ENCODE measurements around the gene OPCML.

OPCML gene

GRCh38 chr11:132590986-132591385 is 941.3 kb downstream of the OPCML start:
- Mint-ChIP-seq H3K9me3 (no peaks in the 10 kb centered on the region), H3K4me3 (no peak overlapping the region), H3K36me3 (no peaks in the 10 kb centered on the region), H3K4me1 (no peaks in the 10 kb centered on the region), H3K27ac (no peak overlapping the region)
- no peak for DNase-seq (ENCODE audit: low spot score in 2 of 2)
- ATAC-seq, result no peak

GRCh38 chr11:132590554-132590953 is 941.7 kb downstream of the OPCML start:
- DNase-seq (ENCODE audit: low spot score in 2 of 2) (no peak), ATAC-seq (no peak)
- Mint-ChIP-seq H3K9me3 (no peaks in the 10 kb centered on the region), H3K27ac (no peak overlapping the region), H3K36me3 (no peaks in the 10 kb centered on the region), H3K4me1 (no peaks in the 10 kb centered on the region), H3K4me3 (no peak overlapping the region)

GRCh38 chr11:132589791-132590190 is 942.5 kb downstream of the OPCML start:
- Mint-ChIP-seq H3K9me3 (no peaks in the 10 kb centered on the region), H3K4me1 (no peaks in the 10 kb centered on the region), H3K4me3 (no peak overlapping the region), H3K36me3 (no peaks in the 10 kb centered on the region), H3K27ac (no peak overlapping the region)
- ATAC-seq (no peak), DNase-seq (ENCODE audit: low spot score in 2 of 2) (no peak)

- no peaks in the 10 kb centered on the region for H3K4me1 Mint-ChIP-seq
- no peak overlapping the region for H3K27ac Mint-ChIP-seq
- no peak overlapping the region for H3K4me3 Mint-ChIP-seq
- DNase-seq (ENCODE audit: low spot score in 2 of 2) (no peak), ATAC-seq (no peak)
- H3K36me3 Mint-ChIP-seq, result no peaks in the 10 kb centered on the region
- H3K9me3 Mint-ChIP-seq, result no peaks in the 10 kb centered on the region
Measured at GRCh38 chr11:132588366-132588765, 943.9 kb downstream of the OPCML start.

- Mint-ChIP-seq H3K9me3 (no peaks in the 10 kb centered on the region), H3K4me1 (no peaks in the 10 kb centered on the region), H3K4me3 (no peak overlapping the region), H3K36me3 (no peaks in the 10 kb centered on the region), H3K27ac (no peak overlapping the region)
- ATAC-seq (no peak), DNase-seq (ENCODE audit: low spot score in 2 of 2) (no peak)
Measured at GRCh38 chr11:132587716-132588115, 944.6 kb downstream of the OPCML start.

- no peak for DNase-seq (ENCODE audit: low spot score in 2 of 2)
Measured at GRCh38 chr11:132586801-132587200, 945.5 kb downstream of the OPCML start.

GRCh38 chr11:132579634-132580327 is 952.5 kb downstream of the OPCML start:
- H3K9me3 Mint-ChIP-seq, result peaks cover 7% of the 10 kb centered on the region
- no peak overlapping the region for H3K4me3 Mint-ChIP-seq
- H3K36me3 Mint-ChIP-seq, result no peaks in the 10 kb centered on the region

More at GRCh38 chr11:132586801-132587200, 945.5 kb downstream of the OPCML start:
- no peak overlapping the region for H3K4me3 Mint-ChIP-seq
- H3K27ac Mint-ChIP-seq, result no peak overlapping the region
- H3K4me1 Mint-ChIP-seq, result no peaks in the 10 kb centered on the region
- ATAC-seq, result no peak
- H3K36me3 Mint-ChIP-seq, result no peaks in the 10 kb centered on the region
- H3K9me3 Mint-ChIP-seq, result no peaks in the 10 kb centered on the region

GRCh38 chr11:132579136-132579535 is 953.2 kb downstream of the OPCML start:
- Mint-ChIP-seq H3K27ac (no peak overlapping the region), H3K9me3 (peaks cover 8% of the 10 kb centered on the region), H3K36me3 (no peaks in the 10 kb centered on the region), H3K4me3 (no peak overlapping the region), H3K4me1 (no peaks in the 10 kb centered on the region)
- DNase-seq (ENCODE audit: low spot score in 2 of 2) (no peak), ATAC-seq (no peak)

More at GRCh38 chr11:132579634-132580327, 952.5 kb downstream of the OPCML start:
- Mint-ChIP-seq H3K27ac (no peak overlapping the region), H3K4me1 (no peaks in the 10 kb centered on the region)
- ATAC-seq, result no peak
- DNase-seq (ENCODE audit: low spot score in 2 of 2), result no peak

- no peak for ATAC-seq
- no peaks in the 10 kb centered on the region for H3K4me1 Mint-ChIP-seq
- no peak for DNase-seq (ENCODE audit: low spot score in 2 of 2)
- H3K36me3 Mint-ChIP-seq, result no peaks in the 10 kb centered on the region
- H3K9me3 Mint-ChIP-seq, result peaks cover 13% of the 10 kb centered on the region
- no peak overlapping the region for H3K4me3 Mint-ChIP-seq
- H3K27ac Mint-ChIP-seq, result no peak overlapping the region
Measured at GRCh38 chr11:132578580-132578979, 953.7 kb downstream of the OPCML start.

- no peaks in the 10 kb centered on the region for H3K4me1 Mint-ChIP-seq
- peaks cover 15% of the 10 kb centered on the region for H3K9me3 Mint-ChIP-seq
- H3K4me3 Mint-ChIP-seq, result no peak overlapping the region
- DNase-seq (ENCODE audit: low spot score in 2 of 2) (no peak), ATAC-seq (no peak)
- no peaks in the 10 kb centered on the region for H3K36me3 Mint-ChIP-seq
- H3K27ac Mint-ChIP-seq, result no peak overlapping the region
Measured at GRCh38 chr11:132576706-132577105, 955.6 kb downstream of the OPCML start.

- no peaks in the 10 kb centered on the region for H3K4me1 Mint-ChIP-seq
- H3K27ac Mint-ChIP-seq, result no peak overlapping the region
- H3K4me3 Mint-ChIP-seq, result no peak overlapping the region
- no peaks in the 10 kb centered on the region for H3K36me3 Mint-ChIP-seq
- peaks cover 2% of the 10 kb centered on the region for H3K9me3 Mint-ChIP-seq
- ATAC-seq (no peak), DNase-seq (ENCODE audit: low spot score in 2 of 2) (no peak)
Measured at GRCh38 chr11:132564091-132564885, 968.0 kb downstream of the OPCML start.

- Mint-ChIP-seq H3K4me1 (no peaks in the 10 kb centered on the region), H3K4me3 (no peak overlapping the region), H3K9me3 (peaks cover 3% of the 10 kb centered on the region), H3K27ac (no peak overlapping the region), H3K36me3 (no peaks in the 10 kb centered on the region)
- DNase-seq (ENCODE audit: low spot score in 2 of 2), result no peak
- no peak for ATAC-seq
Measured at GRCh38 chr11:132563050-132563449, 969.3 kb downstream of the OPCML start.

- H3K4me3 Mint-ChIP-seq, result no peak overlapping the region
- no peaks in the 10 kb centered on the region for H3K4me1 Mint-ChIP-seq
- no peaks in the 10 kb centered on the region for H3K36me3 Mint-ChIP-seq
- H3K9me3 Mint-ChIP-seq, result peaks cover 3% of the 10 kb centered on the region
- ATAC-seq (no peak), DNase-seq (ENCODE audit: low spot score in 2 of 2) (no peak)
- no peak overlapping the region for H3K27ac Mint-ChIP-seq
Measured at GRCh38 chr11:132561937-132562336, 970.4 kb downstream of the OPCML start.

GRCh38 chr11:132559331-132560036 is 972.8 kb downstream of the OPCML start:
- no peak overlapping the region for H3K4me3 Mint-ChIP-seq
- ATAC-seq (no peak), DNase-seq (ENCODE audit: low spot score in 2 of 2) (no peak)
- H3K9me3 Mint-ChIP-seq, result peaks cover 3% of the 10 kb centered on the region
- H3K36me3 Mint-ChIP-seq, result no peaks in the 10 kb centered on the region
- no peaks in the 10 kb centered on the region for H3K4me1 Mint-ChIP-seq
- H3K27ac Mint-ChIP-seq, result no peak overlapping the region

GRCh38 chr11:132556316-132556715 is 976.0 kb downstream of the OPCML start:
- H3K36me3 Mint-ChIP-seq, result no peaks in the 10 kb centered on the region
- H3K27ac Mint-ChIP-seq, result no peak overlapping the region
- DNase-seq (ENCODE audit: low spot score in 2 of 2) (no peak), ATAC-seq (no peak)
- peaks cover 3% of the 10 kb centered on the region for H3K9me3 Mint-ChIP-seq
- no peaks in the 10 kb centered on the region for H3K4me1 Mint-ChIP-seq
- H3K4me3 Mint-ChIP-seq, result no peak overlapping the region

Measured in stimulated activated effector memory CD8-positive, alpha-beta T cell treated with anti-CD3 and anti-CD28 coated beads, Interleukin-12 subunit alpha, Interleukin-12 subunit beta, amount 100 ng/mL, for 72 hours (primary cell).